K562 (cell line): ENCODE results near the gene SRD5A1. TPM values are rescaled to one million over a fixed set of nuclear protein-coding genes. Genes with fewer than 3 reads are reported as not detected.

Experiments used
- ATAC-seq: fragments of 200-7000 bp; cut with Tn5 transposase; 3 replicates; pipeline ENCODE4 v1.9.1; 2020; ENCODE audit warnings: moderate library complexity
- BruUV-seq: library from RNA; stranded (reverse); fragments of 400-500 nt; replicated peaks from 2 replicates; lab custom pipeline; 2021; lab: Mats Ljungman, UMichigan
- CTCF ChIA-PET: fragments of 300-600 bp; formaldehyde crosslinking; extraction: SDS; loops from one replicate; lab custom pipeline; 2021; ENCODE audit warnings: low intra/inter-chr PET ratio; lab: Yijun Ruan, JAX
- POLR2A ChIA-PET: fragments of 300-600, 350-650 bp; sonication (Branson Sonifier 250); formaldehyde crosslinking; extraction: SDS; loops from one replicate; lab custom pipeline; 2021; ENCODE audit warnings: antibody characterized with exemption, inconsistent platforms; lab: Yijun Ruan, JAX
- DNase-seq, 4 experiments: peaks; one replicate each; pipeline versions ENCODE4 v3.0.0 to v3.0.0-alpha.2; 2011 to 2018; ENCODE audit warnings: low spot score in 3 of 4, mixed read lengths in 3 of 4; ENCODE audit errors: extremely low read depth in 1 of 4
- FAIRE-seq: peaks from 2 replicates; lab custom pipeline; 2011; peaks lifted over from hg19 to GRCh38; lab: Jason Lieb, UNC
- H2AFZ ChIP-seq: 2 replicates; pipeline ENCODE4 v1.6.0; 2011; ENCODE audit warnings: low read depth, low read length, control low read depth, inconsistent platforms
- H3K27ac ChIP-seq: fragments of 200-600 bp; 3 replicates; pipeline ENCODE4 v1.8.0; 2011; ENCODE audit warnings: low read depth, mild to moderate bottlenecking, control low read depth, inconsistent platforms, low read length, moderate library complexity, mixed read lengths; ENCODE audit errors: extremely low read depth
- H3K27me3 ChIP-seq, 2 experiments: fragments of 300-600 bp in 1 of 2; 2 replicates in 1 of 2; 3 replicates in 1 of 2; pipeline versions ENCODE4 v1.6.0 to v1.8.0; 2011; ENCODE audit warnings: inconsistent platforms in 2 of 2, low read length in 2 of 2, mild to moderate bottlenecking in 1 of 2, mixed read lengths in 1 of 2, moderate library complexity in 1 of 2; ENCODE audit not compliant: control insufficient read depth in 2 of 2, insufficient read depth in 2 of 2
- H3K36me3 ChIP-seq: fragments of 300-600 bp; 3 replicates; pipeline ENCODE4 v1.8.0; 2011; ENCODE audit warnings: mild to moderate bottlenecking, low read length, inconsistent platforms; ENCODE audit not compliant: control insufficient read depth, insufficient read depth
- H3K4me1 ChIP-seq, 2 experiments: fragments of 200-600 bp in 1 of 2; replicated peaks in 1 of 2; 2 replicates in 1 of 2; 3 replicates in 1 of 2; pipeline versions ENCODE4 v1.5.1 to v1.8.0; 2011; ENCODE audit warnings: inconsistent platforms in 2 of 2, low read length in 2 of 2, mild to moderate bottlenecking in 1 of 2, mixed read lengths in 1 of 2, moderate library complexity in 1 of 2; ENCODE audit not compliant: control insufficient read depth in 2 of 2, insufficient read depth in 2 of 2
- H3K4me2 ChIP-seq: 2 replicates; pipeline ENCODE4 v1.6.1; 2011; ENCODE audit warnings: low read length, control low read depth, inconsistent platforms, mixed read lengths; ENCODE audit not compliant: insufficient read depth
- H3K4me3 ChIP-seq: fragments of 200-600 bp; sonication (generic), shearing (Covaris generic); 2 replicates; pipeline ENCODE4 v1.5.1; 2016; ENCODE audit warnings: control low read depth, inconsistent platforms
- H3K79me2 ChIP-seq: fragments of 200-600 bp; 3 replicates; pipeline ENCODE4 v1.8.0; 2011; ENCODE audit warnings: low read length, inconsistent platforms; ENCODE audit not compliant: control insufficient read depth, insufficient read depth
- H3K9ac ChIP-seq, 2 experiments: 2 replicates each; pipeline versions ENCODE4 v1.6.0 to v1.6.1; 2011; ENCODE audit warnings: low read depth in 2 of 2, low read length in 2 of 2, control low read depth in 1 of 2, inconsistent platforms in 1 of 2, mild to moderate bottlenecking in 1 of 2, mixed read lengths in 1 of 2; ENCODE audit not compliant: insufficient read depth in 1 of 2
- H3K9me1 ChIP-seq: one replicate; pipeline ENCODE4 v1.6.0; 2011; ENCODE audit warnings: inconsistent platforms, mild to moderate bottlenecking, low read length, moderate library complexity; ENCODE audit not compliant: control insufficient read depth, insufficient read depth
- H3K9me3 ChIP-seq: replicated peaks from 2 replicates; pipeline ENCODE4 v1.5.1; 2011; ENCODE audit warnings: low read depth, low read length, inconsistent platforms; ENCODE audit not compliant: control insufficient read depth, insufficient read depth
- H4K20me1 ChIP-seq: replicated peaks from 2 replicates; pipeline ENCODE4 v1.6.1; 2011; ENCODE audit warnings: low read length, inconsistent platforms, mixed read lengths; ENCODE audit not compliant: control insufficient read depth, insufficient read depth
- GABPB1 ChIP-seq: sonication (generic); formaldehyde crosslinking; IDR thresholded peaks from 2 replicates; pipeline ENCODE4 v1.8.0; 2022; ENCODE audit warnings: mild to moderate bottlenecking, missing genetic modification reagents
- JUN ChIP-seq, 2 experiments: sonication (generic) in 1 of 2; formaldehyde crosslinking in 1 of 2; IDR thresholded peaks; 2 replicates each; pipeline versions ENCODE4 v1.6.1 to v1.8.0; 2012 to 2022; ENCODE audit warnings: borderline replicate concordance in 2 of 2, mild to moderate bottlenecking in 2 of 2, improper control_type of control experiment in 1 of 2, low read depth in 1 of 2, low read length in 1 of 2, missing genetic modification reagents in 1 of 2
- PML ChIP-seq: IDR thresholded peaks from 2 replicates; pipeline ENCODE4 v1.6.1; 2012; ENCODE audit warnings: low read length, inconsistent platforms
- ZFX ChIP-seq: sonication (generic); formaldehyde crosslinking; IDR thresholded peaks from 2 replicates; pipeline ENCODE4 v1.8.0; 2022; ENCODE audit warnings: mild to moderate bottlenecking, missing genetic modification reagents, moderate library complexity
- ZNF253 ChIP-seq: fragments of 250-450 bp; sonication (Bioruptor Pico); conservative IDR thresholded peaks from 2 replicates; pipeline ENCODE4 v1.6.1; 2021; ENCODE audit warnings: mild to moderate bottlenecking
- ZNF324 ChIP-seq: fragments of 250-450 bp; sonication (Bioruptor Pico); IDR thresholded peaks from 2 replicates; pipeline ENCODE4 v1.4.0; 2020; ENCODE audit warnings: mild to moderate bottlenecking
- ZNF561 ChIP-seq: fragments of 450-650 bp; formaldehyde crosslinking; conservative IDR thresholded peaks from 2 replicates; pipeline ENCODE4 v1.4.0; 2020; ENCODE audit warnings: mild to moderate bottlenecking, moderate library complexity
- ZNF830 ChIP-seq: fragments of 250-450 bp; sonication (Bioruptor Pico); IDR thresholded peaks from 2 replicates; pipeline ENCODE4 v1.5.0; 2021; ENCODE audit warnings: mild to moderate bottlenecking
- WGBS: fragments of 100-300 bp; shearing (Covaris generic); methylation state at CpG from one replicate; pipeline ENCODE4 v1.1.6; 2016; ENCODE audit warnings: low coverage, mixed read lengths; ENCODE audit not compliant: insufficient coverage; ENCODE audit errors: missing lambda C conversion rate; 5-methylcytosine and 5-hydroxymethylcytosine counted together
- in situ Hi-C: fragments of 300-500 bp; cut with MboI; formaldehyde crosslinking; loops from 4 replicates; pipeline ENCODE4 v1.15.0; 2018; ENCODE audit warnings: inconsistent platforms, mixed read lengths
- intact Hi-C: fragments of 100-400 bp; cut with micrococcal nuclease; formaldehyde crosslinking; loops from 2 replicates; pipeline ENCODE4 v1.14.2; 2022
- polyA plus RNA-seq, 8 experiments: library from polyadenylated mRNA; depleted of rRNA in 4 of 8; stranded (reverse) in 5 of 8; unstranded in 3 of 8; fragments of >200 nt; fragmentation: Nextera tagmentation in 2 of 8; fragmentation: Illumina TruSeq in 1 of 8; extraction: Ambion mirVana in 2 of 8; extraction: Trizol in 1 of 8; gene quantifications; 2 replicates each; pipeline versions ENCODE4 v1.2.1 to v1.2.3, GENCODE V29; 2011 to 2014; ENCODE audit warnings: inconsistent platforms in 1 of 8, missing spikeins in 1 of 8
- total RNA-seq, 7 experiments: library from RNA; depleted of rRNA in 6 of 7; stranded (reverse); fragments of >200 nt in 6 of 7; fragmentation: Illumina TruSeq in 2 of 7; extraction: Trizol in 2 of 7; gene quantifications; 2 replicates each; pipeline versions ENCODE4 v1.2.1 to v1.2.3, GENCODE V29; 2011 to 2021; ENCODE audit warnings: low replicate concordance in 1 of 7

SRD5A1 gene
- total and polyA plus RNA-seq, 9 of the 15 experiments (the other 6 are each of a cell fraction or from before 2014, with no cell fraction given) = 1.3 to 22.6 (median 8.1) TPM

DNA sequence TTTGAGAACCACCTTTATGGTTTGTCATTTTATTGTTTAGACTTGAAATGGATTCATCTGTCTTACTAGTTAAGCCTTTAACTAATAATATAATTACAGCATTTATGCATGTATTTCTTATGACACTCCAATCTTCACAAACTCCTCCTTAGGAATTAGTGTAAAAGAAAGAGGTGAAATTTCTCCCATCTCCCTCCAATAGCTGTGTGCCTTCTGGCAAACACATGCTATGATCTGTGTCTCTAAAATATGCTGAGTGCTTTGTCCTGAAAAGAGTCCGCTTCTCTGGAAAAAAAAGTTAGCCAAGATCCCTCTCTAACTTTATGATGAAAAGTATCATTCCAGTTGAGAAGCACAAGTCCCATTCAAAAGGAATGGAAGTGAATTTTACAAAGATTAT, 66.1 kb downstream of the SRD5A1 start:
- no peaks in the 10 kb centered on the region for H3K36me3 ChIP-seq
- ChIA-PET POLR2A (interaction anchor here (0.9 to 1.2 kb wide), 2 partner anchors 12 to 17 kb away, joined by 3 to 4 read pairs; no protein-coding TSS in a partner anchor), CTCF (no interaction called here)
- in situ Hi-C loops (no loop called here), intact Hi-C loops (no loop called here)
- ATAC-seq (no peak), FAIRE-seq (no peak), DNase-seq (no peak)
- H2AFZ ChIP-seq = no peak overlapping the region
- WGBS = 0% methylated on average over 1 of the region's 1 CpG
- H3K9me3 ChIP-seq = no peaks in the 10 kb centered on the region
- H3K27me3 ChIP-seq = peaks cover 33 to 41% of the 10 kb centered on the region in 2 experiments
- no peak overlapping the region for H3K4me3 ChIP-seq
- TF ChIP-seq JUN (IDR thresholded peaks at IDR 0.05; ENCODE audit: borderline replicate concordance, low read depth, low read length) = no peak
- no peak for TF ChIP-seq JUN (CRISPR knock-in tag; IDR thresholded peaks at IDR 0.05; ENCODE audit: borderline replicate concordance)
- no peak for TF ChIP-seq GABPB1 (CRISPR knock-in tag)
- TF ChIP-seq ZNF830 = no peak
- no peak for TF ChIP-seq ZNF324 (CRISPR knock-in tag)
- TF ChIP-seq ZNF561 (CRISPR knock-in tag) = no peak
- TF ChIP-seq PML = no peak
- TF ChIP-seq ZNF253 (CRISPR knock-in tag) = no peak
- no peak for TF ChIP-seq ZFX (CRISPR knock-in tag)
- no TSS peak for BruUV-seq
- no peak overlapping the region for H3K27ac ChIP-seq
- no peaks in the 10 kb centered on the region for H4K20me1 ChIP-seq
- no peak overlapping the region for H3K9ac ChIP-seq
- H3K4me2 ChIP-seq = no peak overlapping the region
- no peaks in the 10 kb centered on the region for H3K79me2 ChIP-seq
- no peaks in the 10 kb centered on the region for H3K4me1 ChIP-seq
- no peaks in the 10 kb centered on the region for H3K9me1 ChIP-seq
